Activated naive CD4-positive, alpha-beta T cell treated with anti-CD3 and anti-CD28 coated beads, Interleukin-2, amount 50 U/mL, for 16 hours (primary cell): ENCODE data around the gene TNS2.
A peak's percentile ranks its signal among the peaks of the same experiment; 100 is the strongest.
"Not testable (repeated sequence)": the region's sequence is repeated elsewhere in the genome, so short reads cannot be mapped to it uniquely, and the experiment has no call there.

Experiments used
- DNase-seq: peaks from one replicate; pipeline ENCODE4 v3.0.0-alpha.2; 2020

TNS2 gene

GRCh38 chr12:53094796-53095595 lies 45.1 kb downstream of the TNS2 start:
- not testable (repeated sequence) for DNase-seq

DNA sequence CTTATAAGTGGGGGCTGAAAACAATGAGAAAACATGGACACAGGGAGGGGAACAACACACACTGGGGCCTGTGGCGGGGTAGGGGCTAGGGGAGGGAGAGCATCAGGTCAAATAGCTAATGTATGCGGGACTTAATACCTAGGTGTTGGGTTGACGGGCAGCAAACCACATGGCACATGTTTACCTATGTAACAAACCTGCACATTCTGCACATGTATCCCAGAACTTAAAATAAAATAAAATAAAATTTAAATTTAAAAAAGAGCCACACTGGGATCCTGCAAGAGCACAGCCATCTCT lies 45.7 kb downstream of the TNS2 start:
- not testable (repeated sequence) for DNase-seq

DNA sequence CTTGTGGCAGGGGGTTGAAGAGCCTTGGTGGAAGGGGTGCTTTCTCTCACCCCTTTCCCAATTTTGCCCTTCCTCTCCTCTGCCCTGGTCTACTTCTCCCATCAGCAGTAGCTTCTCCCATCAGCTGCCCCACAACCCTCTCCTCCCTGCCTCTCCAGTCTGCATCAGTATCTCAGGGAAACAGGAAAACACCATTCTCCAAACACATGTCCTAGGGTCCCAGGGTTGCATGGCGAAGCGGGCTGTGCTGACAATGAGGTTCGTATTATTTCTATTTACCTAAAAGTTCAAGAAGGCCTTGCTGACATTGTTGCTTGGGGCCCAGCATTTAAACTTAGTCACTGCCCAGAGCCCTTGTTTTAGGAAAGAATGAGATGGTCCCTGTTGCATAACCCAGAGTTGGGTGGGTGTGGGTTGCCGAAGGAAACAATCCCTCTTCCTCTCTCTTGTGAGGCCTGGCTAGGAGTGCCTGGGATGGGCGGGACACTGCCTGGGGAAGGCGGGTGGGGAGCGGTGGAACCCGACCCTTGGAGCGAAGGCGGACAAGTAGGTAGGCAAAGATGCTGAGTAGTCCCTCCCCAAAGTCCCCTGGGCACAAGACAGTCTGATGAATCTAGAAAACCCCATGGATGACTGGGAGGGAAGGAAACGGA lies 46.4 kb downstream of the TNS2 start:
- no peak for DNase-seq

- no peak for DNase-seq
Measured at GRCh38 chr12:53096759-53097158, 46.9 kb downstream of the TNS2 start.

DNA sequence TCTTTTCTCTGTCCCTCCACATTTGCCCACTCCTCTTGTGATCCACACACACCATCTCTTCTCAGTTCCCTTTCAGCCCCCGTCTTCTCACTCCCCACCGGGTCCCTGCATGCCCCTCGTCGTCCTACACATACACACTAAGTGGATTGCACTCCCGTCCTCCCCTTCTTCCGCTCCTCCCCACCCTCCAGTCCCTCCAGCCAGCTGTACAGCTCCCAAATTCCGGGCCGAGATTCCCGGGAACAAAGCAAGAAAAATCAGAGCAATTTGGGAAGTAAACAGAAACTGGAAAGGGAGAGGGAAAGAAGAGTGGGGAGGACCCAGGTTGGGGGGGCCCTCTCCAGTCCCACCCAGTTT lies 47.3 kb downstream of the TNS2 start:
- DNase-seq: no peak

- DNase-seq: peak; percentile 56
Measured at GRCh38 chr12:53097564-53098353, 47.9 kb downstream of the TNS2 start, which contains the start of gene IGFBP6. TSS of gene IGFBP6 (plus strand) at chr12:53097667. CDS start at chr12:53097718, 51 bp downstream.

GRCh38 chr12:53098354-53098981 lies 48.6 kb downstream of the TNS2 start:
- DNase-seq: peak; percentile 26

DNA sequence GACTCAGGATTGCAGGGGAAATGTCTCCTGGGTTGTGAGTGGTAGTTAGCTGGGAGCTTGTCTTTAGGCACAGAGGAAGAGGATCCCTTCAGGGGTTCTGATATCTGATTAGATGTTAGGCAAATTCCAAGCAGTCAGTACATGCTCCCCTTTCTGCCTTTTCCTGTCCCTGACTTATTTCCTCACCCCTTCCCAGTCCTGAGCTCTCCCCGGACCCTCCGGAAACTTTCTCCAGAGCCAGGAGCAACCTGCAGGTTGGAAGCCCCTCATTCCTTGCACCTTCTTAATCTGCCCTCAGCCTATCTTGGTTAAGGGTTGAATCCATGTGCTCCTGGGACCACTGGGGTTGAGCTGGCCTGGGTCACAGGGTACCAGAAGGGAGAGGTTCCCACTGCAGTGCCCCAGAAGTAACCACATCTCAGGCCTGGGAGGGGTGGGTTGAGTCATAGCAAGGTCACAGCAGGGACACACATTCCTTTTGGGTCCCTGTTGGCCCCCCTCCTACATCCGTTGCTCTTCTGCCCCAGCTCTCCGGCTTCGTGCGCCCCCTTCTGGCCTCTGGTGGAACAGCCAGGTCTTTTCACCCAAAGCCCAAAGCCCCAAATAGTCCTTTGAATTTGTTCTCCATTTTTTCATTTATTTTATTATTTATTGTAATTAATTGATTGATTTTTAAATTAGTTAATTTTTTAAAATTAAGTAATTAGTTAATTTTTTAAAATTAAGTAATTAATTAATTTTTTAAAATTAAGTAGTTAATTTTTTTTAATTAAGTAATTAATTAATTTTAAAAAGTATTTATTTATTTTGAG lies 49.4 kb downstream of the TNS2 start:
- peak; percentile 86 for DNase-seq

GRCh38 chr12:53100466-53101151 lies 50.7 kb downstream of the TNS2 start:
- no peak for DNase-seq

DNA sequence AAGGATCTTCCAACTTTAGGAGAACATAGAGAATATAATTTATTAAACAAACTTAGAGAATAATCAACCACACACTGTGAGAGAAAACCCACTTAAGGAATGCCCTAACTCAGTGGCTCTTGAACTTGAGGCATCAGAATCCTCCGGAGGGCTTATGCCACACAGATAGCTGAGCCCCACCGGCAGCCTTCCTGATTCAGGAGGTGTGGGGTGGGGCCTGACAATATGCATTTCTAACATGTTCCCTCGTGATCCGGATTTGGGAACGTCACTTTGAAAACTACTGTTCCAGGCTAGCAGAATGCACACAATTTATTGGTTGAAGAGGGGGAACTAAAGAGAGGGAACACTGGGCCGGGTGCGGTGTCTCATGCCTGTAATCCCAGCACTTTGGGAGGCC lies 51.4 kb downstream of the TNS2 start:
- DNase-seq: no peak

DNA sequence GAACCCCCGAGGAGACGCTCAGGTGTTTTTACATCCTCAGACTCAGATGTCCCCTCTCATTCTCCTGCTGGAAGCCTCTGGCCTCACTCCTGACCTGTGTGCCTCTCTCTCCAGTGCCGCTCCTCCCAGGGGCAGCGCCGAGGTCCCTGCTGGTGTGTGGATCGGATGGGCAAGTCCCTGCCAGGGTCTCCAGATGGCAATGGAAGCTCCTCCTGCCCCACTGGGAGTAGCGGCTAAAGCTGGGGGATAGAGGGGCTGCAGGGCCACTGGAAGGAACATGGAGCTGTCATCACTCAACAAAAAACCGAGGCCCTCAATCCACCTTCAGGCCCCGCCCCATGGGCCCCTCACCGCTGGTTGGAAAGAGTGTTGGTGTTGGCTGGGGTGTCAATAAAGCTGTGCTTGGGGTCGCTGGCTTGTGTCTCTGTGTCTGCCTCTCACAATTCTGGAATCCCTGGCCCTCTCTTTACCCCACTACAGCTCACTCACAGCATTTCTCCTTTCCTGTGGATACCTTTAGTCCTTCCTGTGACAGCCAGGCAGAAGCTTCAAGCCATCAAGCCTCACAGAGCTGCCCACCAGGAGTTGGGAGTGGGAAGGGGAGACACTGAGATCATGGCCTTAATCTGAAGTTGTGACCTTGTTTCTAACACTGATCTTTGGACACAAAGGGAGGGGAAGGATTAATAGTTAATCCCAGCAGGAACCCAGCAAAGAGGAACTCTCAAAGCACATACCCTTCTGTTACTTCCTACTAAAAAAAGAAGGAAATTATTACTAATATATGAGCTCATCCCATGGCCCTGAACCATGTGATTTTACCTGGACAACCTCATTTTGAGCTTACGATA lies 52.3 kb downstream of the TNS2 start:
- DNase-seq: no peak

DNA sequence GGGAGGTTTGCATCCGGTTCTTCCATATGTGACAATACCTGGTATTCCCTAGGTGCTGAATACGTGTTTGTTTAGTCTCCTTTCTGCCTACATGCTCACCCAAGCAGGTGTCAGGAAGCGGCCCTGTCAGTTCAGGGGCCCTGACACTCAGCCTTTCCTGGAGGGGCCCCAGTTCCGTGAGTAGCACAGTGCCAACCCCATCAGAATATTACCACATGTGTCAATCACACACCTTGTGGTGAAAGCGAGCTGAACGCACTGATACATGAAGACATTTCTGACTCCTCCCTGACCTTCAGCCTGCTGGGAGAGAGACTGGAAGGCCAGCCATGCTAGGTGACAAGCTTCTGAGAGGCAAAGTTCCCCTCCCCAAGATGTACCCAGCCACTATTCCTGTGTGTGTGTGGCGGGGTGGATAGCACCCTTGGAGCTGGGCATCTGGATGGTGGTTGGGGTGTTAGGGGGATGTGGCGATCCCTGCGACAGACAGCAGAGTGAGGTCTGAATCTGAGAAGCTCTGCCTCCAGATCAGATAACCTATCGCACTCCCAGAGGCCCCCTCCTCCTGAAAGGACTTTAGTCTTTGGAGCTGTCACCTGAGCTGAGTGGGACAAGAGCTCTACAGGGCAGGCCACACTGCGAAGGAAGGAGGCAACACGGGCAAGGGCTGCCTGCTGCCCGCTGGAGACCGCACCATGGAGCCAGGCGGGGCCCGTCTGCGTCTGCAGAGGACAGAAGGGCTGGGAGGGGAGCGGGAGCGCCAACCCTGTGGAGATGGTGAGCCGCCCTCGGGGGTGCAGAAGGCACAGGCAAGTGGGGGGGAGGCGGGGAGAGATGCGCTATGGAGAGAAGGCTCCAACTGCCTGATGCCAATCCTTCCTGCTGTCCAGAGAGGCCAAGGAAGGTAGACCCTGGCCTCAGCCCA lies 53.3 kb downstream of the TNS2 start, which contains the start of gene SOAT2:
TSS of gene SOAT2 (plus strand) at position 604 of the 925 bp plus-strand sequence. CDS start at position 696, 92 bp downstream.
- DNase-seq: peak; percentile 44

GRCh38 chr12:53103860-53104305 lies 54.0 kb downstream of the TNS2 start:
- DNase-seq: no peak

DNA sequence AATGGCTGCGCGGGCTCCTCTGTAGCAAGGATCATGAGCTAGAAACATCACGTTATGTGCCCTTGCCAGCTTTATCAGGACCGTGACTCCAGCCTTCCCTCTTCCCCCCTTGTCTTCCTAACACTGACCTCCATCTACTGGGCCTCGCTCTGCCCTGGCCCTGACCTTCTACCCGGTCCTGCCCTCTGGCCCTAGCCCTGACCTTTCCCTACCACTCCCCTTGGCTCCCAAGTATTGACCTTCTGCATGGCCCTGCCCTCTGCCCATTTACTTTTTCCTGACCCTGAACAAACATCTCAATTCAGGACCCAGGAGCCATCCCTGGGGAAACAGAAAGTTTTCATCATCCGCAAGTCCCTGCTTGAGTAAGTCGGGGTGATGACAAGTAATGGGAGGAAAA lies 55.4 kb downstream of the TNS2 start:
- DNase-seq: no peak

DNA sequence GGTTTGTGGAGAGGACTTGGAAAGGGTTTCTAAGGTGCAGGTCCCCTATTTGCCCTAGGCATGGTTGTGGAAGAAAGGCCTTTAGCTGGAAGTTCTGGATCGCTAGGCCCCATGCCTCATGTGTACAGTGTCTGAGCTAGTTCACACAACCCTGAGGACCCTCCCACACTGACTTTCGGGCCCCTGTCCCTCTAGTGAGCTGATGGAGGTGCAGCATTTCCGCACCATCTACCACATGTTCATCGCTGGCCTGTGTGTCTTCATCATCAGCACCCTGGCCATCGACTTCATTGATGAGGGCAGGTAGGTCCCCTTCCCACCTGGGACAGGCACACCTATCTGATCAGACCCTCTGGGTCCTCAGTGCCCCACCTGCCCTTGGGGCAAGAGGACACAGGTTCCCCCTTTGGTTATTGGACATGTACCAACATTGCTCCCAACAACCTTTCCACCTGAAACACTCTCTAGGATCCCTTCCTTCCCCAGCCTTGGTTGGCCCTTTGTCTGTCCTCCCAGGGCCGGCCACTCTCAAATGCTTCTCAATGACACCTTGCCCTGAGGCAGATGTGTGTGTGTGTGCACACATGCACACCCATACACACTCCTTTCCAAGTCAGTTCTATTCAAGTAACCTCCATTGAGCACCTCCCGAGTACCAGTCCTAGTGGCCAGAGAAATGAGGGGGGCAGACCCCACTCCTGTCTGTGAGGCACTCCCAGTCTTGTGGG lies 56.0 kb downstream of the TNS2 start:
- no peak for DNase-seq

GRCh38 chr12:53107122-53107521 lies 57.3 kb downstream of the TNS2 start:
- no peak for DNase-seq

DNA sequence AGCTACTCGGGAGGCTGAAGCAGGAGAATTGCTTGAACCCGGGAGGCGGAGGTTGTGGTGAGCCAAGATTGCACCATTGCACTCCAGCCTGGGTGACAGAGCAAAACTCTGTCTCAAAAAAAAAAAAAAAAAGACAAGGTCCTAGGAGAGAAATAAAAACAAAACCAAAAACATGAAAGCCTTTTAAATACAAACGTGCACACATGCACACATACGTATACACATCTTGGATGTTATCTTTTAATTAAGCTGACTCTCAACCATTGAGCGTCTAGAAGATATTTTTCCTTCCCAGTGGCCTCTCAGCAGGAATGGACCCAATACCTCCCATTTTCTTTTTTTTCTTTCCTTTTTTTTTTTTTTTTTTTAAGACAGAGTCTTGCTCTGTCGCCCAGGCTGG lies 62.6 kb downstream of the TNS2 start:
- DNase-seq: not testable (repeated sequence)

DNA sequence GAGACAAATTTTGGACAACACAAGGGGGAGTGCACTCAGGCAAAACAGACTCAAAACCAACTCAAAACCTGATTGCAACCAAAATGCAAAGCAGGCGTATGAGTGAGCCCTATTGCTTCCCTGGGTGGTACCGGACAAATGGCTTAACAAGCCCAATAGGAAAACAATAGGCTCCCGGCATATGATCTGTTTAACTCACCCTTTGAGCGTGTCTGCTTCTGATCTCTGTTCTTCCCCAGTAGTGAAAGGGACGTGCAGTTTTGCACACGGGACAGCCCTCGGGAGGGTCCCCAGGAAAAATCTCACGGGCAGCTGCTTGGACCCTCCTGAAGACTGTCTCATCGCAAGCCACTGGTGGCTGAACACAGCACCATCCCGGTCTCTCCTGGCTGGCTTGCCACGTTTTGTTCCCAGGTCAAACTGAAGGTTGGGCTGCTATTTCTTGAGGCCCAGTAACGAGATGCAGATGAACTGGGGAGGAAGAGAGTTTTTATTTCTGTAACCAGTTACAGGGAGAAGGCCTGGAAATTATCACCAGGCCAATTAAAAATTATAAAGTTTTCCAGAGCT lies 63.4 kb downstream of the TNS2 start:
- DNase-seq: no peak
